ENCODE data around the gene OGDHL.
"Not testable (repeated sequence)": the region's sequence is repeated elsewhere in the genome, so short reads cannot be mapped to it uniquely, and the experiment has no call there.

Gene OGDHL

GRCh38 chr10:49754951-49755350 is 7.2 kb downstream of the OGDHL start:
- FAIRE-seq = not testable (repeated sequence)

DNA sequence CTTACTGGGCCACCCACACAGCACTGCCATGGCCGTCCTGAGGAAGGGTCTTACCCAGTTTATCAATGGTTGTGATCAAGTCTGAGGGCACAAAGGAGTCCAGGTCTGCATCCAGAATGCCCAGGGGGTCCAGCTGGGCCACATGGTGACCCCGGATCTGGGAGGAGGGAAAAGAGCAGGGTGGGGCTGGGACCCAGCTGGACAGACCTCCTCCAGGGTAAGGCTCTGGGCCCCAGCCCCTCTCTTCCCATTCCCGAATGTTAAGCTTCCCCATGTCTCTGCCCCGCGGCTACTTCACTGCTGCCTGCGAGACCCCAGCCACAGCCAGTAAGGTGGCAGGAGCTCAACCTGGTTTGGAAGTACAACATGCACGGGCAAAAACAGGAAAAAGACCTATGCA is 9.5 kb downstream of the OGDHL start:
- no peak for FAIRE-seq

DNA sequence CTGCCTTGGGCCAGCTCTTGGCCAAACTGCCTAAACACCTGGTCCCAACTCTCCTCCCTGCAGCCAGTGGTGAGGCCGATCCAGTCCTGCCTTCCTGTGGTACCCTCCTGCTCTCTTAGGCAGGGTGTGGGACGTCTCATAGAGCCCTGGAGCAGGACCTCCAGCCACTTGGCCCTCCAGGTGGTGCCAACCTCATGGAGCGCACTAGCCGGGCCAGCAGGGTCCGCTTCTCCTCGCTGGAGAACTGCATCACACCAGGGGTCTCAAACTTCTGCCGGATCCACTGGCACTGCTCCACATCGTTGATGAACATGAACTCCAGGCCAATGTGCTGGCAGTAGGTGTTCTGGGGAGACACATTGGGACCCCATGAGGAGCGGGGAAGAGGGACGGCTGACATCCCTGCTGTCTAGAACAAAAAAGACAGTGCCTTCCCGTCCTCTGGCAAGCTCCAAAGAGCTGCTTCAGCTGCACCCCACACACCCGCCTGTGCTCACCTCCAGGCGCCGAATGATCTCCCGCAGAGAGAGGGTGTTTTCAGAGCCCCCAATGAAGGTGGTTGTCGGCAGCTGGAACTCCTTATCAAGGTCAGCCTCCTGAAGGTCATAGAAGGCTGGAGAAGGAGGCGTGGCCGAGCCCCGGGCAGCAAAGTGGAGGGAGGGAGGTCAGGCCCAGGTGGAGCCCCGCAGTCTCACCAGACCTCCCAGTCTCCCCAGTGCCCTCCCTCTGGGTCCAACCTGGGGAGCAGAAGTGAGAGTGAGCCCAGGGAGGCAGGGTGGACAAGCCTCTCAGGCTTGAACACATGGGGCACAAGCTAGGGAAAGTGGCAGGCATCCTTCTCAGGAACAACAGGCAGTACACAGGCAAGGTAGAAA is 10.2 kb downstream of the OGDHL start:
- no peak for FAIRE-seq

GRCh38 chr10:49751216-49751615 is 10.9 kb downstream of the OGDHL start:
- no peak for FAIRE-seq

GRCh38 chr10:49750546-49750945 is 11.6 kb downstream of the OGDHL start:
- no peak for FAIRE-seq

- FAIRE-seq = no peak
These were observed 12.3 kb downstream of the OGDHL start for GRCh38 chr10:49749556-49750491.

DNA sequence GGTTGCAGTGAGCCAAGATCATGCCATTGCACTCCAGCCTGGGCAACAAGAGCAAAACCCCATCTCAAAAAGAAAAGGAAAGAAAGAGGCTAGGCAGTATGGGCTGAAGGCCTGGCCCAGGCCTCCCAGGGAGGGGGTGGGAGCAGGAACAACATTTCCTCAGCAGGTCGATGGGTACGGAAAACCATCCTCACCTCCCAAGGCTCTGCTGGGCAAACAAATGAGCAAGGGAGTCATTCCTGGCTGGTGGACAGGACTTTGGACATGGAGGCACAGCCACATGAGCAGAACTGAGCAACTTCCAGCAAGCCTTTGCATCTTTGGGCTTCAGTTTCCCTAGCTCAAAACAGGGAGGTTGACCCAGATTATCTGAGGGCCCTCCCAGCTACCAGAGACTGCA is 13.0 kb downstream of the OGDHL start:
- FAIRE-seq = no peak

DNA sequence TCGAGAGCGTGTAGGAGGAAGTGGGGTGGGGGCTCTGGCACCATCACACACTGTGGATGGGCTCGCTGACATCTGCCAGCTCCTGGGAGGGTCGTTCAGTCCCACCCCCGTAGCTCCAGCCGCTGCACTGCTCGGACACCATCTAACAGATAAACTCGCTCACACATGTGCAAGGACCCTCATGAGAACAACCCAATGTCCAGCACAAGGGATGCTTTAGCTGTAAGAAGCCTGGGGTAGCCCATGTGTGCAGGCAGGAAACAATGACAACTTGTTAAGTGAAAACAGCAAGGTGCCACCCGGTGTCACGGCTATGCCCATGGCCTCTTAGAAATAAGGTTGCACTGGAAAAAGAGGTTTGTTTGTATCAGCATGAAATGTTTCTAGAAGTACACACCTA is 14.1 kb downstream of the OGDHL start:
- no peak for FAIRE-seq

DNA sequence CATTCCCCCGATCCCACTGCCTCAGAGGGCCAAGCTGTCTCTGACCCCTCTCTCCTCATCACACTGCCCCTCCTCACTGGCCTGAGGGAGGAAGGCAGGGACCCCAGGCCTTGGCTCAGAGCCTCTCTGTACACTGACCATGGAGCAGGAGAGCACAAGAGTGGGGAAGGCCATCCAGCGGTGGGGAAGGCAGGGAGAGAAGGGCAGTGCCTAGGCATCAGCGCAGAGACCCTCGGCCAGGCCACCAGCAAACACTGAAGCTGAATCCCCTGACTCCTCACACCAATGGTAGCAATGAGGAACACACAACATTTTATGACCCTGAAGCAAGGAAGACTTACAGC is 14.8 kb downstream of the OGDHL start:
- FAIRE-seq = no peak

- no peak for FAIRE-seq
These were observed 15.4 kb downstream of the OGDHL start for GRCh38 chr10:49746626-49747302.

DNA sequence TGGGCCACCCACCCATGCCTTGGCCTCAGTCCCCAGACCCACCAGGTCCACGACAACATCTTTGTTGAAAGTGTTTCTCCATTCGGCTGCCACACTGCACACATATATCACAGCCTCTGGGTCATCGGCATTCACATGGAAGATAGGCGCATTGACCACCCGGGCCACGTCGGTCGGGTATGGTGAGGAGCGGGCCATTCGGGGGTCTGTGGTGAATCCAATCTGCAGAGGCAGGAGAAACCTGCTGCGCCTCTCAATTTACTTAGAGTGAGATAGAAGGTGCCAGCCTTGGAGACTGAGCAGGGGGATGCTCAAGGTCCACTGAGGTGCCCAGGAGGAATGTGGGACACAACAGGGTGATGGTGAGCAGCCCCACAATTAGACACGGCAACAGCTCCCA is 16.4 kb downstream of the OGDHL start:
- FAIRE-seq = no peak

- FAIRE-seq = no peak
These were observed 17.1 kb downstream of the OGDHL start for GRCh38 chr10:49744924-49745605.

DNA sequence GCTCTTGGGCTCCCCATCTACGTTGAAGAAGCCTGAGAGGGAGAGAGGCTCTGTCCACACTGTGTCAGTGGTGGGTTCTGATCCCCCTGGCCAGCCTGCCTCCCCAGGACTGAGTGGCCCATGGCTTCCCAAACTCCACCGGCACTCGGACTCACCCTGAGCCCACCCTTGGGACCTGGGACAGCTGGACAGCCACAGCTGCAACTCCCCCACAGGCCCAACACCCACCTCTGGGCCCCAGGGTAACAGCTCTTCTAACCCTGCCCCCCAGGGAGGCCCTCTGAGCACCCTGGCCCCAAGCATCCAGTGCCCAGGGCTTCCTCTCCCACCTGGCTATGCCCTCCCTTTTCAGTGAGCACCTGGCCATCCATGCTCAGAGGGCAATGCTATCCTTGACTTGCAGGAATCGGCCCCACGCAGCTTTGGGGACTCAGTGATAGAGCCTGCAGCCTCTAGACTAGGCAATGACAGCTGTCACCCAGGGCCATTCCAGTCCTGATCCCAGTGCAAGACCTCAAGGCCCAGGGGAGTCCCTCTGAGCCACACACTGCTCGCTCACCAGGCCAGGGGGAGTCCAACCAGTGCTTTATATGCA is 17.9 kb downstream of the OGDHL start:
- no peak for FAIRE-seq

GRCh38 chr10:49743464-49744075 is 18.6 kb downstream of the OGDHL start:
- FAIRE-seq = no peak

DNA sequence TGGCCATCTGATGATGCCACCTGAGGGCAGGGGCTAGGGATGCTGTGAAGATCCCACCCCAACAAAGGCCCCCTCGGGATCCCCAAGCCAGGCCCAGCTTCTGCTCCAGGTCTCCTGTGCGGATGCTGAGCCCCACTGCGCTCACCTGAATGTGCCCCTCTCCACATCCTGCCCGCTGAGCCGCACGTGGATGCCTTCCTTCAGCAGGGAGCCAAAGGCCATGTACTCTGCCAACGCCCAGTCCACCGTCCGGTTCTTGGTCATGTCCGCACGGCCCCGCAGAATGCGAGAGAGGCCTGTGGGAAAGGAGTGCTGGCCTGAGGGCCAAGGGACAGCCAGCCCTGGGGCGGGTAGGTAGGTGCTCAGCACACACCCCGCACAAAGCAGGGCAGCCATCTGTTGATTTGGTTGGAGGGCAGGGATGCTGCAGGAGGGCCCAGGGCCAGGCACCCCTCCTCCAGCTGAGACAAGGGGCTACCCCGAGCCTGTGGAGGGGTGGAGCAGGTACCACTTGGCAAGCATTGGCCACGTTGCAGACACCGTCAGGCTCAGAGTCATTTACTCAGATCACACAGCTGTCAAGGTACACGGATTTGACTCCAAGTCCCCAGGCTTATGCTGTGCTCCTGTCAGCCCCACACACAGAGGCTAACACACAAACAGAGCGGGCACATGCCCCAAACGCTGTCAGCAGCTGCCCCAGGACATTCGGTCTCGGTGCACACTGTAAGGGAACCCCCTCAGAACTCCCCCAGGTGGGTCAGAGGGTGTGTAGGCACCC is 19.2 kb downstream of the OGDHL start:
- no peak for FAIRE-seq

GRCh38 chr10:49741108-49741995 is 20.8 kb downstream of the OGDHL start:
- FAIRE-seq = no peak

DNA sequence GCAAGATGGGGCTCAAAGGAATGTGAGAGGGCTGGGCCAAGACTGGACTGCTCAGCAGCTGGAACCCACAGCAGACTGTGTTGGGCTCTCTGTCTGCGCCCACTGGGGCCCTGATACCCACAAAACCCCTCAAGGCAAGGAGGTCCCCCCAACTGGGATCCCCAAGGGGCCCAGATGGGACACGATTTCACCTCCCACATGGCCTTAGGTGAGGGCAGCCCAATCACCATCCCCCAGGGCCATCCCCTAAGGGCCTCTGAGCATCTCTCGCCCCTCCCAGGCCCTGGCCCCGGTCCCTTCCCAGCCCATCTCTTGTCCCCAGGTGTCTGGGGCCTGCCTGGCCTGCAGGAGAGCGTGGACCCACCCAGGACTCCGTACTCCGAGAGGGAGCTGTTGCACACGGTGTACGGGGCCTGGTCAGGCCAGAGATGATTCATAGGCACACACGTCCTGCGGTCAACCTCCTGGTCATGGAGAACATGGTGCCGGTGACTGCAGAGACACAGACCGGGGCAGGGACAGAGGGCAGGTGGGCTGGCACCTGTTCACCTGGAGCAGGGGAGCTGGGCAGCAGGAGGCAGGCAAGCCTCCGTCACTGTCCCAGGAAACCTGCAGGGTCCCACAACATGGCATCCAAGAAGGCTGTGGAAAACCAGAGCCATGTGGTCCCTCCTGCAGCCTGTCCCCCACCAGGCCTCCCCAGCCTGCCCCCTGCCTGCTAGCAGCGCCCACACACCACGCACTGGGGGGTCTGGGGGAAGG is 21.6 kb downstream of the OGDHL start:
- FAIRE-seq = no peak

DNA sequence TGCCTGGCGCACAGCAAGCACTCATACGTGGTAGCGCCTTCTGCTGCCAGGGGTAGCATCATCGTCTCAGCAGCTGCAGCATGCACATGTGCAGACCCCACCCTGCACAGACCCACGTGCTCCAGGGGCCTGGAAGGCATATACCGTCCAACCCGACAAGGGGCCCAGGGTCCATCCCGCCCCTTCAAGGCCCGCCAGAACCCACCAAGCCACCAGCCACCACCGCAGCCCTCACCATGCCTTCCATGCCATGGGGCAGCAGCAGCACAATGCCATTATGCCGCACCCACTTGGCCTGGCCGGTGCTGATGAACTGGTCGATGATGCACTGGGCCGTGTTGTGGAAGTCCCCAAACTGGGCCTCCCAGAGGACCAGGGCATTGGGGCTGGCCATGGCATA is 22.7 kb downstream of the OGDHL start:
- FAIRE-seq = no peak
